IPS-NIHi7 (cell line): Measurements from ENCODE around the gene TAX1BP1.
A peak's percentile ranks its signal among the peaks of the same experiment; 100 is the strongest.

ENCODE experiments used
- DNase-seq: peaks from one replicate; pipeline ENCODE4 v3.0.0; 2012; ENCODE audit warnings: mixed read lengths; ENCODE audit errors: extremely low spot score

Gene TAX1BP1

DNA sequence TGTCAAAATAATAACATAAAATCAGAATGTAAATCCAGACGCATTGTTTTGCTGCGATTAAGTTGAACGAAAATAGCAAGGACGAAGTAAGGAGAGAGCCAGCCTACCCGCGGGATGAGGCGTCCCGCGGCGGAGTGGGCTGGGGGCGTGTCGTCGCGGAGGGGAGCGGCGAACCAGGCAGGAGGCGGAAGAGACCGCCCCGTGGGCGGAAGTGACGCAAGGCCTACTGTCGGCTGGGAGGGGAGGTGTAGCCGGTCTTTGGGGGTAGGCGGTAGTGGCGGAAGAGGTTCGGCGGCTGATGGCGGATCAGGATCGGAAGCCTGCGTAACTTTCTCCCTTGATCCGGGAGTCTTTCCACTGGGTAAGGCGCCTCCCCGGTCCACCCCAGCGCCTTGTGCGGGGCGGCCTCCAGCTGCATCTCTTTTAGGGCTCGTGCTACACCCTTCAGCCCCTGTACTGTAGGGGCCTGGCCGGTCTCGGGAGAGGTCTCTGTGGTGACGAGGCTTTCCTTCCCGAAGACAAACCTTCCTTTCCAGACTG is at the start of gene TAX1BP1:
TSS of gene TAX1BP1 (plus strand) at position 254 of the 540 bp plus-strand sequence. CDS start 8,363 bp downstream, outside the sequence.
- peak; percentile 96 for DNase-seq

DNA sequence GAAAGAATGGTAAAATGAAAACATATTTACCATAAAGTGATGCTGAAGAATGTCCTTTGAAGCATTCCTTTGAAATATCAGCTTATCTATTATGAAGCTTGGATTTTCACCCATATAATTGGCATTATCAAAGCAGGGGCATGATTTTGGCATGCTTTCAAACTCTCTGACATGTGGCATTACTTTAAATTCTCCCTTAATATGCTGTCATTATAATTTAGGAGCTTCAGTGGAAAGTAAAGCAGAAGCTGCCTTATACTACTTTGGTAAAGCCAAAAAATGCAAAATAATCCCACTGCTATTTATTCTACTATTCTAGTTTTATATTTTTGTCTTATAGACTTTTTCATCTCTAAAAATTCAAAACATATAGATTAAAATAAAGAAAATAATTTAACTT is 49.3 kb upstream of the TAX1BP1 start:
- no peak for DNase-seq

GRCh38 chr7:27693794-27694193 is 46.2 kb upstream of the TAX1BP1 start:
- no peak for DNase-seq

DNA sequence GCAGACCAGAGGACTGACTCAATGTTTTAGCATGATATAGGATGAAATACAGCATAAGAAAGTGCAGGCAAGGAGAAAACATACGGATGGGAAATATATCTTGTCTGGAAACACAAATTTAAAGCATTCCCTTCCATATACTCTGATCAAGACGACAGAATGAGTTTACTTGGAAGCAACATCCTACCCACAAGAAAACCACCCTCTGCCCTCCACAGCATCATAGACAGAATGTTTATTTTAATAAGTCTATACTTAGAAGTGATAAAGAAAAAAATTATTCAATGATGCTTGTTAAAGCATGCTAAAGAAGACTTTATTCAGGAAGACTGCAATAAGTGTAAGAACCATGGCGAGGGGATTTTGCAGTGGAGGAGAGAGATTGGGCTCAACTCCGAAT is 44.9 kb upstream of the TAX1BP1 start:
- no peak for DNase-seq

GRCh38 chr7:27697861-27698430 is 42.0 kb upstream of the TAX1BP1 start:
- DNase-seq: no peak

GRCh38 chr7:27699751-27700150 is 40.2 kb upstream of the TAX1BP1 start:
- DNase-seq: no peak

- no peak for DNase-seq
Observed at GRCh38 chr7:27700501-27700900, 39.5 kb upstream of the TAX1BP1 start.

- DNase-seq: no peak
Observed at GRCh38 chr7:27703181-27703580, 36.8 kb upstream of the TAX1BP1 start.

DNA sequence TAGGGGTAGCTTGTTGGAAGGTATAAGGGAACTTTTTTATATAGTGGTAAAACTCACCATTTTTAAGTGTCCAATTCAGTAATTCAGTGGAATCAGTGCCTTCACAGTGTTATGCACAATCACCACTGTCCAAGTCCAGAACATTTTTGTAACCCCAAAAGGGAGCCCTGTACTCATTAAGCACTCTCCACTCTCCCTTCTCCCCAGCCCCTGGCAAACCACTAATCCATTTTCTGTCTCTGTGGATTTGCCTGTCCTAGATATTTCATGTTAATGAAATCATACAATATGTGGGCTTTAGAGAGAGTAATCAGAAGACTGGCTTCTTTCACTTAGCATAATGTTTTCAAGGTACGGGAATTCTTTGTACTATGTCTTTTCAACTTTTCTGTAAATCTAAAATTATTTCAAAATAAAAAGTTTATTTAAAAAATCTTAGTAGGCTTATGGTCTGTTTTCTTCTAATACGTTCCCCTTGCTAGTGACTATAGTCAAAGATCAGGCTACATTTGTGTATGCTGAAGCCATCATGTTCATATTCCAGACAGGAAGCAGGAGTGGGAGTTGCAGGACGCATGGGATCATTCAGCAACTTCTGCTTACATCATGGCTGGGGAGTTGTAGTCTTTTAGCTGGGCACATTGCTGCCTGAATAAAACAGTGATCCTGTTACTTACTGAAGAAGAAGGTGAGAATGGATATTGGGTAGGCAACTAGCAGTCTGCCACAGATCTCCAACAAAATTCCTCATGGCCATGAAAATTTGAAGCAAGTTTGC is 35.4 kb upstream of the TAX1BP1 start:
- no peak for DNase-seq

DNA sequence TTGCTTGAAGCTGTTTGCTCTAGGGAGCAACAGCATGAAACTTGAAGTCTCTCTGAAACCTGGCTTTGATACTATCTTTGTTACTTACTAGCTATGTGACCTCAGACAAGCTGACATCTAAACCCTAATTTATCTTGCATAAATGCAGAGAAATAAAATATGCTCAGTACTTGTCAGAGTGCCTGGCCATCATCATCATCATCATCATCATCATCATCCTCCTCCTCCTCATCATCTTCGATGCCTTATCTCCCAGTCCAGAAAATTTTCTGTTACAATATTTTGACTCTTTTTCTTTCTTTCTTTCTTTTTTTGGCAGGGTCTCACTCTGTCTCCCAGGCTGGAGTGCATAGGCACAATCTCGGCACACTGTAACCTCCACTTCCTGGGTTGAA is 34.8 kb upstream of the TAX1BP1 start:
- no peak for DNase-seq

- DNase-seq: no peak
Observed at GRCh38 chr7:27708485-27708884, 31.5 kb upstream of the TAX1BP1 start.

GRCh38 chr7:27709137-27710075 is 30.6 kb upstream of the TAX1BP1 start:
- DNase-seq: no peak

- DNase-seq: no peak
Observed at GRCh38 chr7:27712217-27712616, 27.7 kb upstream of the TAX1BP1 start.

DNA sequence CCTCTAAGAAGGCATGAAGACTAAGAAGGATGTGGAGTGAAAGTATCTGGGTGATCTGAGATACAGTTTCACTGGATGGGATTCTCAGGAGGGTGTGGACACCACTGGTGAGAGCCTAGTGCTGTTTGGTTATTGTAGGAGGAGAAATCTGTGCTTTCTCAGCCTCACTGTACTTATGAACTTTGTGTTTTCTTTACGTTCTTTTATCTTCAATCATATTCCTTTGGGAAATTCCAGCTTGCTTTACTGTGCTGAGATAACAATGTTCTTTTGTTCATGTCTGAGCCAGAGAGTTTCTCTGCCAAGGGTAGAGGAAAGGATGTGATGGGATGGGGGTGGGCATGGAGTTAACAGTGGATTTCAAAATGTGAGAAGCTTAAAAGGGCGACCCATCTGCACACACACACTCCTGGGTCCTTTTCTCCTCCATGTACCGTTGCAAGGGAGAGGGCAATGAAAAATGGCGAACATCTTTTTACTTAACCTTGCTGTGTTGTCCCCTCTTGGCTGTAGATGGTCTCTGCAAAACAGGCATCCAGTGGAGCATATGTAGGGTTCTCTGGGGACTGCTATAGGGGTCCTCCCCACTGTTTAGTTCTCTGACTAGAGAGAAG is 25.0 kb upstream of the TAX1BP1 start:
- no peak for DNase-seq

- no peak for DNase-seq
Observed at GRCh38 chr7:27723085-27723484, 16.9 kb upstream of the TAX1BP1 start.

GRCh38 chr7:27727058-27727457 is 12.9 kb upstream of the TAX1BP1 start:
- DNase-seq: no peak

GRCh38 chr7:27730112-27730511 is 9.8 kb upstream of the TAX1BP1 start:
- DNase-seq: no peak

- DNase-seq: no peak
Observed at GRCh38 chr7:27734583-27734982, 5.4 kb upstream of the TAX1BP1 start.

DNA sequence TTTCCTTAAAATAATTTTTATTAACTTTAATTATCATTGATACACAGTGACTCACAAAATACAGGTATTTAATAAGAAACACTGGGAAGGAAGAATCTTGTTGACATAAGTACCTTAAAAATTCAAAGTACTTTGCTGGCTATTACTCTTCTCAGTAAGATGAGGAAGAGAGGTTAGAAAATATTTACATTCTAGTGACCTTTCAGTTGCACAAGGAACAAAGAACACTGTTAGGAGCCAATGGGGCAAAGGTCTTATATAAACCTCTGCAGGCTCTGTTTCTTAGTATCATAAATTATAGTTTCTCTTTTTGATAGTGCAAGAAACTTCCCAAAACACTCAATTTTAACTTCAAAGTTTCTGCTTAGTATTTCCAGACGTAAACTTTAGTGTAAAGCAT is 4.8 kb upstream of the TAX1BP1 start:
- DNase-seq: no peak

GRCh38 chr7:27735831-27736230 is 4.1 kb upstream of the TAX1BP1 start:
- no peak for DNase-seq

DNA sequence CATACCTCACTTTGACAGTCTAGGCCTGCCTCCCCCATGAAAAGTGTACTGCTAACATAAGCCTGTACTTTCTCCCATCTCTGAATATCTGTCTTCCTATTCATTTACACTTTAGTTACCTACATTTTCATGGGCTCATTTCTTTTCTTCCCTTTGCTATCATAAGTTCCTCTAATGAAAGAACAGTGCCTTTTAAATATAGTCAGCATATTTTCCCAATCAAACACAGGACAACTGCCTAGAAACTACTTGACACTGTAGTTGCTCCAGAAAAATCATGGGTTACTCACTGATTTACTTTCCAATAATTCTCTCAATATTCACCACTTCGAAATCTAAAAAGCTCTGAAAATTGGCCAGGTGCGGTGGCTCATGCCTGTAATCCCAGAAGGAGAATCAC is 2.8 kb upstream of the TAX1BP1 start:
- DNase-seq: no peak

DNA sequence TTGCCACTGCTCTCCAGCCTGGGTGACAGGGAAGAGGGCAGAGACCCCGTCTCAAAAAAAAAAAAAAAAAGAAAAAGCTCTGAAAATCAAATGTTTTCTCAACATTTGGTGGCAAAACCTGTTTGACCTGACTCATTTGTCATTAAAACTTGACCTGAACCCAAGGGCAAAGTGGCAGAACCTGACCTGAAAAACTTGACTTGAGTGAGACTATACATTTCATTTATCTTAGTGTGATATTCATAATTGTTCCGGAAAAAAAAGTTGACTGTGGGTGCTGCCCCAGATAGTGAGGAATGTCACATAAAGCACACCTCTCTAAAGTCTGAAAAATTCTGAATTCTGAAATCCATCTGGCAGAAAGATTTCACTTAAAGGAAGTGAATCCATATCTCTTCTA is 2.3 kb upstream of the TAX1BP1 start:
- DNase-seq: no peak
